NCI-H524 treated with DMSO at 0.1 percent for 48 hours (cell line): ENCODE results near the gene SPATC1L.
"Not testable (repeated sequence)": the region's sequence is repeated elsewhere in the genome, so short reads cannot be mapped to it uniquely, and the experiment has no call there.

Source experiments
- DNase-seq: peaks from one replicate; lab custom pipeline; 2025; lab: John Stamatoyannopoulos, UW

SPATC1L gene

DNA sequence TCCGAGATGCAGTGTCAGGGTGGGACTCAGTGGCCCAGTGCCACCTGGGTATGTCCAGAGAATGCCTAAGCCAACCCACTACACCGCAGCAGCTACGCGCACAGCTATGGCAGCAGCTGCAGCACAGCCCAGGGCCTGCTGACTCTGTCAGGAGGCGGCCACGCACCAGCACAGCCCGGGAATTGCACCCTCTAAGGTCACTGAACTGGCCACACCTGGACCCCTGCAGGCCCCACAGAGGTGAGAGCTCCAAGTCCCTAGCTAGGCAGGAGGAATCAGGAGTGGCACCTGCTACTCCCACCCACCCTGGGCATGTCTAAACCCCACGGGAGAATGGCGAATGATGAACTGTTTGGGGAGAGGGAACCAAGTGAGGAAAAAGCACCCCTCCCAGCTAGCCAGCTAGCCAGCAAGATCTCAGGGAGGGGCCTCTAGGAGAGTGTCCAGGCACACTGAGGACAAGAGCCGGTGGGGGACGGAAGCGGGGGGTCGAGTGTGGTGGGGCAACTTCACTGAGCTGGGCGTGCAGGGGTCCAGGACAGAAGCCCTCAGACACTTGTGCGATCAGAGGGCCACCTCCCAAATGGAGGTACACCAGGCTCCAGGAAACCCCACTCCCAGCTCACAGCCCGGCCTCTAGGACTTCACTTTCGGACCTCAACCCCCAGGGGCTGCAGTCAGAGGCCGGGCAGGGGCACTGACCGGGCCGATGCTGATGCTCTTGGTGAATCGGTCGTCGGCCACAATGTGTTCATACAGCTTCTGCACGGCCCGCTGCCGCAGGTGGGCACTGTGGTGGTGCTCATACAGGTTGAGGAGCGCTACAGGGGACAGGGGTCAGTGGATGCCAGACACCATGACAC lies 30.4 kb upstream of the SPATC1L start:
- no peak for DNase-seq

DNA sequence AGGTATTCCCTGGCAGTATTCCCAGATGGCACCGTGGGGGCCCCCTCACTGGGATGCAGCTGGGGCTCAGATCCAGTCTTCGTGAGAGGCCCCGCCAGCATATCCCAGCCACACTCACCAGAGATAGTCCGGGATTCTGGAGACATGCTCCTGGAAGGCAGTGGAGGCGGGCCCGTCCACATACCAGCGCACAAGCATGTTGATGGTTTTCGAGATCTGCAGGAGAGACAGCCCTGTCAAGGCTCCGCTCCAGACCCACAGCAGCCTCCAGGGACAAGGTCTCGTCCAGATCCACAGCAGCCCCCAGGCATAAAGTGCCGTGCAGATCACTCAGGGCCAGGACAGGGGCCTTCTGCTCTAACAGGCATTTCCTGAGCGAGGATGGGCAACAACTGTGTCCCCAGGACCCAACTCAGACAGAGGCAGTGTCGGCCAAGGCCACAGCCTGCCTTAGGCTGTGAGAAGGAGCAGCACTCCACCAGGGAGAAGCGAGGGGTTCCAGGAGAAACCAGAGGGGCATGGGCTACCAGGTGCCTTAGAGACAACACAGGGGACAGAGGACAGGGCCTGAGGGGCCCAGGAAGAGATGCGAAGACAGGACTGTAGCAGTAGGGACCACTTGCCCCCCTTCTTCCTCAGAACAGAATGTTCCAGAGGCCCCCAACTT lies 29.5 kb upstream of the SPATC1L start:
- no peak for DNase-seq

DNA sequence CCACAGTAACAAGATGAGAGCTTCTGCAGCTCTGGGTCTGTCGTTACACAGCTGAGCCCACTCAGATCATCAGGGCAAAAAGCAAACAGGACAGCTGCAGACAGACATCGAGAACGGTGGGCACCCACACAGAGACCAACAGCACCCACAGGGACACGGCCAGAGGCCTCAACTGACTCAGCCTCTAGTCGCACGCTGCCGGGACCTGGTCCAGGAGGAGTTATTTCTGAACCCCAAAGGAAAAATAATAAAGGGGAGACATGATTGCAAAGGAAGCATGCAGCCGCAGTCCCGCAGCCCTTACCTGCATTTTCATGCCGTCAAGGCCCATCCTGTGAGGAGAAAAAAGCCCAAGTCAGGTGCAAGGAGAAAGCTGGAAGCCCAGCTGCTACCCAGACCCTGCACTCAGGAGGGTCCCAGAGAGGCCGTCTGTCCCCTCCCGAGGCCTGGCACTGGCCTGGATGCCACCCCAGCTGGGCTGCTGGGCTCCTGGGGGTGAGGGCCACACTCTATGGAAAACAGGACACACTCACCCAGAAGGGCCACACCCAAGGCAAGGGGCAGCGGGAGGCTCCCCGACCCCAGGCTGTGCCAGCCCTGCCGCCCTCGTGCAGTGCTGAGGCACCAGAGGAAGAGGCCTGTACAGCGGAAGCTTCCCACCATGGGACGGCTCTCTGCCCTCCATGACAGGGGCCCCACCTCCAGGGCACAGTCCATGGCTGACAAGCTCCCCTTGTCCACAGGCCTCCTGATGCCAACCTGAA lies 28.6 kb upstream of the SPATC1L start:
- no peak for DNase-seq

DNA sequence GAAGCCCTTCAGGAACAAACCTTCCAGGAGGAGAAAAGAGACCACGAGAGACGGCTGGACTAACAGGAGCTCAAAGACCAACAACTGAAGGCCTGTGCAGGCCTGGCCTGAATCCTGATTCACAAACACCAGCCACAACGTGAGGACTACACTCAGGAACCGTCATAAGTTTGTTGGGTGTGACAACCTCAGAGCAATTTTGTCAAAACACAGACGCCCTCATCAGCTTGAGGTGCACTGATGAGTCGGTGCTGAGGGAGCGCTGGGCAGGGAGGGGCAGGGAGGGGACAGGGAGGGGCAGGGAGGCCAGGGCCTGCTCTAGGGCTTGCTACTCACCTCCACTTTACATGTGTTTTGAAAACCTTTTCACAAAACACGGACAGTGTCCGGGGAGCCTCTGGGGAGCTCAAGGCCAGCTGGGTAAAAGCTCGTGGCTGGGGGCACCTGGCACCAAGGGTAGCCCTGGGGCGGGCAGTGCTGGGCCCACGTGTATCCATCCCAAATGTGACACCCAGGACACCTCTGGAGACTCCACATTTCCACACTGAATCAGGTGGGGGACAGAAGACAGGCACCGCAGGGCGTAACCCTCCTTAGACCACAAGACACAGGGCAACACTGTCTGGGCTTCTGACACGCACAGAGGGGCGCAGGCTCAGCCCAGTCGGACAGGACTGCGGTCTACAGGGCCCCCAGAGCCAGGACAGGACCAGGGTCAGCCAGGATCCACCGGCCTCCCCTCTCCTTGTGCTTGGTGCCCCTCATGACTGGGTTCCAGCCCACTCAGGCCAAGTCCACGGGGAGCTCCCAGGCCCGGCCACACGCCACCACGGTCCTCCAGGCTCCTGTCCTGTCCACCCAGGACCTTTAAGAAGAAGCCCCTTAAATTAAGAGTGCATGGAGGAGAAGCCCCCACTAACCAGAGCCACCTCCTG lies 27.8 kb upstream of the SPATC1L start:
- DNase-seq = no peak

DNA sequence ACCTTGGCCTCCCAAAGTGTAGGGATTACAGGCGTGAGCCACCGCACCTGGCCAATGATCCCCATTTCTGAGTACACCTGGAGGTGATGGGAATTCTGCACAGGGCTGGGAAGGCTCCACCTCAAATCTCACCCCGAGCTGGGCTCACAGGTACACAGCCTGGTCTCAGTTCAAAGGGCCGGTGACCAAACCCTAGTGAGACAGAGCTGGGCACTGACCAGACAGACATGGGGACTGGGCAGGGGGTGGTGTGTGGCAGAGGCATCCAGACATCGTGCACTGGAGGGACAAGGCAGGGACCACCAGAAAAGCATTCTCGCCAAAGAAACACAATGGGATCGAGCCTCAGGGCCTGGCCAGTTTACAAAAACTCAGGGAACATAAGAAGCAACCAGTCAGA lies 27.1 kb upstream of the SPATC1L start:
- no peak for DNase-seq

DNA sequence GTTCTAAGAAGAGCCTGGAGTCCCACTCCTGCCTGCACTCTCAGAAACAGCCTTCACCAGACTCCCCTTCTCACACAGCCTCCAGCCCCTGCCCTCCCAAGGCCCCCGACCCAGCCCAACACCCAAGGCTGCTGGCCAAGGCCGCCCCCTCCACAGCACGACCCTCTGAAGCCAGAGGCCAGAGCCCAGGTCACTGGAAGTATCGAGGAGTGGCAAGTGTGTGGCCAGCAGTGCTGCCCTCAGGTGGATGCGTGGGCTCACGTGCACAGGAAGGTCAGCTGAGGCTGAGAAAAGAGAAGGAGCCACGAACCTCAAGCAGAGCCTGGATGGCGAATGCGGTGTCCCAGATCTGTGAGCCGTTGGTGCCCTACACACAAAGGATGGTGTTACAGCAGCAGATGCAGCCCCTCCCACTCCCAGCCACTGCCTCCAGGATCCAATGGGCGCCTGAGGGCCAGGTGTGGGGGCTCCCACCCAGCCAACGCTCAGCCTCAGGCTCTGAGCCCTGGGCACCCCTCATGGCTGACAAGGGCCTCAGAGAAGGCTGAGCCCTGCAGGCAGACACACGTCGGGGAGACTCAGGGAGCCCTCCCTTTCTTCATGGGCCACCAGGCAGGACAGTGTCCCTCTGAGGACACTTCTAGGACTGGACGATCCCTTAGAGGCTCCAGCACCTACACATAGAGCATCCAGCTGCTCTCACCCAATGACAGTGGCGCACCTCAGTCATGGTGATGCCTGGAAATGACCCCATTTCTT lies 26.3 kb upstream of the SPATC1L start:
- no peak for DNase-seq

DNA sequence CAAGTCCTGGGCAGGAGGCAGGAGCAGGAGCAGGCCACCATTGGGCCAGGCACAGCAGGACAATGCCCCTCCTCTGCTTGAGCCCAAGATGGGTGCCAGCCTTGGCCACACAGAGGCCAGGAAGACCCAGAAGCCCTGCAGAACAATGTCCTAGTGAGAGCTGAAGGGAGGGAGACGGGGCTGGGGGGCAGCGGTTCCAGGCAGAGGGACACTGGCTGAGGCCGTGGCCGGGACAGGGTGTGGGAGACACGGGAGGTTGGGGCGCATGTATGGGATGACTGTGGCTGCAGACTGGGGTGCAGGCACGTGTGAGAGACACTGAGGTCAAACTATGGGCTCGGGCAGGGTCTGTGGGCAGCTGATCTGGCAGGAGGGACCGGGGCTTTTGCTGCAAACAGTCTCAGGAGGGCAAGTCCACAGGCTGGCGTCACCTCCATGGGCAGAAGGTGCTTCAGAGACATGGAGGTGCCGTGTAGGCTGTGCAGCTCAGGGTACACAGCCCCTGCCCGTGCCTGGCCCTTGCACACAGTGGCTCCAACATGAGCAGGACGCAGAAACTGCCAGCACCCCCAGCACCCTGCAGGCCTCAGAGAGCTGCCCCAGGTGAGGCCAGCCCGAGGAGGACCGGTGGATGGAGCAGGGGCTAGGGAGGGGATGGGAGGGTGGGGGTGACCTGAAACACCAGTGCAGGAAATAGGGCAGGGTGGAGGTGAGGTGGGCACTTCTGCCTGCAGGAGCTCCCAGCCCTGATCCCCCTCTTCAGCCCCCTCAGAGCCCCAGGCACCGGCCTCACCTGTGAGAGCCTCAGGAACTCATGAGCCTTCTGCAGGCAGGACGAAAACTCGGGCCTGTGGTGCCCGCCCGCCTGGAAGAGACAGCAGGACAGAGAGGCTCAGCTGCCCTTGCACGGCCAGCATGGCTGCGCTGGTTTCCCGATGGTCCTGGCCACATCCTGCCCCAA lies 24.8 kb upstream of the SPATC1L start:
- no peak for DNase-seq

DNA sequence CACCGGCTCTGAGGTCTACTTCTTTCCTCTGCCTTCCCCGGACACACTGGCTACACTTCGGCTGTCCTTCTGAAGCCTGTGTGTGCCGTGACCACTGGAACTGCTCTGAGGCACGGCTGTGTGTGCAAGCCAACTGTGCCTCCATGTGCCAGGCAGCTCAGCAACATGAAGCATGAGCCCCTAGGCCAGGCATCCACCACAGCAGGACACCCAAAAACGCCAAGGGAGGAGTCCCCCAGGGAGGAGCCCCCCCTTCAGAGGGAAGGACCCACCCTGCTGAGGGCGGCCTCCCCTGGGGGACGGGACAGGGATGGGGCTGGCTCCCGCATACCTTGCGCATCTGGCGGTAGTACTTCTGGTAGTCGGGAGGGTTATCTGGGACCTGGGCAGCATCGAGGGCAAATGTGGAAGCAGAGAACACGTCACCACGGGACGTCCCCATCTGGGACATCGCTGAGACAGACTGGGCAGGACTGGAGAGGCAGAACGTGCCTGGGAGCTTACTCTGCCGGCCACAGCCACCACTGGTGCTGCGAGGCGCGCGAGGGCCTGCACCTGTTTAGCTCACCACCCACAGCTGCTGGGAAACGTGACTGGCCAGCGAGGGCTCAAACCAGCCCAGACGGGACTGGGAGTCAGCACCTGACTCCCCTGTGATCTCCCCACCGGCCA lies 23.8 kb upstream of the SPATC1L start:
- no peak for DNase-seq

DNA sequence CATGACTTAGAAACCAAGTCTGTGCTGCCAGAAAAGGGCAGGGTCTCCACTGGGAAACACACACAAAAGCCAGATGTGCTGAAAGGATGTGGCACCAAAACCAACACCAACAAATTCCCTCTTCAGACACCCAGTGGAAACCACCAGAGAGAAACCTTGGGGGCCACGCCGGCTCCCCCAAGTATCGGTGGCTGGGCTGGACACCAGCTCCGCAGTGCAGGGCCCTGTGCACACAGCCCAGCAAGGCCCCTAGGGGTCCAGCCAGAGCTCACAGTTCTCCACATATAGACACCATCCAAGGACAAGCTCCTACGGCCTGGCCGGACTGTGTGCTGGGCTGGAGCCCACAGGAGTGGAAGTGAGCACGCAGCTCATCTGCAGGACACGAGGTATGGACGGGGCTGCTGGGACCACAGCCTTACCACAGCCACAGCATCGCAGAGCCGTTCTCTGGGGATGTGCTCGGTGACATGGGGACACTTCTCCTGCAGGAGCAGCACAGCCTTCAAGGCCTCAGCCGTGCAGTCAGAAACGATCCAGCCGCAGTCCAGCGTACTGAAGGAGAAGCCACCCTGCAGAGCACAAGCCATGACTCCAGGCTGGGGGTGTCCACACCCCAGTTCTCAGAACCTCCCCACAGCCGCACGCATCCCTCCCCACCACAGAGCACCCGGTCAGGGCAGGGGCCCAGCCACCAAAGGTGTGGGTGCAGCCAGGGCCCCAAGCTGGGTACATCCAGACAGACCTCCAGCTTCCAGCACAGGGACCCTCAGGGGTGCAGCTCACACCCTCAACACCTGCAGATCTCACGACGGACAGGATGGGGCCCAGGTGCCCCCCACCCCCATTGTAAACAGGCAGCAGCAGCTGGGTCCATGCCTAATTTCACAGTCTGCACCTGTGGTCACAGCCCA lies 23.0 kb upstream of the SPATC1L start:
- no peak for DNase-seq

DNA sequence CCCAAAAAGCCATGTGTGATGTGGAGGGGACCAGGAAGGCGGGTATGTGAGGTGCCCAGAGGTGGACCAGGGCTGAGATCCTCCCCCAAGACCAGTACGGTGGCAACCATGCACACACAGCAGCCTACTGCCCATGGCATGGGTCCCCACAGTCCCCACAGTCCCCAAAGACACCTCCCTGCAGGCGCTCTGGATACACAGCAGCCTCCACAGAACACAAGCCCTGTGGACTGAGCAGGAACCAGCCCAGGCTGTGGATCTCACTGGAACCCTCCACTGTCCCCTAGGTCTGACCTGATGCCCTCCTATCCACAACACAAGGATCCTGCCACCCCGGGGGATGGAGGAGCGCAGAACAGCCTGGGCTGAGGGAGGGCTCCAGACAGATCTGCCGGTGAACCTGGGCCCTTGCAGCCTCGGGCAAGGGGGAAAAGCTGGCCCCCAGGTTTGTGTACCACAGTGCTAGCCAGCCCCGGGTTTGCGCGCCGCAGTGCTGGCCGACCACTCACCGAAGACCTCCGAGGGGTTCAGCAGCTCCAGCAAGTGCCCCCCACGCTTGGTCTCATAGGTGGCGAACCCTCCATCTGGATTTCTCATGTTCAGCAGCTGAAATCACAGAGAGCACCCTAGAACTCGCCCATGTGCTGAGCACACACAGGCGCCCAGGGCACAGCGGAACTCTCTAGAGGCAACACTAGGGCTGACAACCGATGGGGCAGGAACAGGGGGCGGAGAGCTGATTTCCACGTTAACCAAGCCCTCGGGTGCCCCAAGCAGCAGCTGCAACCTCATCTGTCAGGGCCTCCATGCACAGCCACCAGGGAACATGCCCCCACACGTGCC lies 22.1 kb upstream of the SPATC1L start:
- no peak for DNase-seq

DNA sequence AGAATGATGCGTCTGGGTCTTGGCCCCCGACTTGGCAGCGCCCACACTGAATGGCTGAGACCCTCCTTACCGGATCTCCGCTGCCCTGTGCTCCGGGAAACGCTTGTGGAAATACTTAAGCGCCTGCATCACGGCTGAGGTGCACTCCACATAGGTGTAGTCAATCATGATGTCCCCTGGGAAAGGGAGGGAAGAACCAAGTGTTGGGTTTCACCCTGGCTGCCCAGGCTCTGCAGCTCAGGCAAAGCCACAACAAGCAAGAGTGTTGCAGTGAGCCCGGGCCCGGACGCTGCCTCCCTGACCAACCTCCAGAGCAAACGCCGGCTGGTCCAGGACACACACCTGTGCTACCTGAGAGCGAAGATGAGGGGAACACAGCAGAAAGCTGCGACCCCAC lies 21.5 kb upstream of the SPATC1L start:
- no peak for DNase-seq

DNA sequence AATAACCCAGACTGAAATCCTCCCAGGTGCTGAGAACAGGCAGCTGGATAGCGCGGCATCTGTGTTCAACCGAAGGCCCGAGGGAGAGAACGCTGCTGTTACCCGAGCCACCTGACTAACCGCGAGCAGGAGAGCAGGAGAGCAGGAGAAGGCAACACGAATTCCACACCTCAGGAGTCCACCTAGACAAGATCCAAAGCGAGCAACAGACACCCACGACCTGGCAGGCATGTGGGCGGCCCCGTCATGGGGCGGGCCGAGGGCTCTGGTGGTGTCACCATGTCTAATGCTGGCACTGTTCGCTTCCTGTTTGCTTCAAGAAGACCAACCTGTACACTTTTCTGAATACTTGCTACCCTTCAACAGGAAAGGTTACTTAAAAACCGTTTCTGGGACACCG lies 20.9 kb upstream of the SPATC1L start:
- DNase-seq = no peak

DNA sequence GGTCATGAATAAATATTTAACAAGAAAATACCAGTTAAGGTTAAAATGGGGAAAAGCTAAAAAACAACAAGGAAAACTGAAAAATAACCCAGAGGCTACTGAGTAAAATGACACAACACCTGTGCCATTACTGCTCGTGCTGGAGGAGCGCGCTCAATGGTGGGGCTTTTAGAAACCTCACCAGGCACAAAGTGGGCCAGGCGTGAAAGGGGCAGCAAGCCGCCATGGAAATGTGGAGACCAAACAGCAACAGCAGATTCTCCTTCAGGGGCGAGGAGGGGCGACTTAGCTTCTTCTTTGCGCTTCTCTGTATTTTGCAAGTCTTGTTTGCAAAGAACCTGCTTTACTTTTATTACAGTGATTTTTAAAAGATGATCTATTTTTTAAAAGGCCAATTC lies 18.9 kb upstream of the SPATC1L start:
- DNase-seq = no peak

DNA sequence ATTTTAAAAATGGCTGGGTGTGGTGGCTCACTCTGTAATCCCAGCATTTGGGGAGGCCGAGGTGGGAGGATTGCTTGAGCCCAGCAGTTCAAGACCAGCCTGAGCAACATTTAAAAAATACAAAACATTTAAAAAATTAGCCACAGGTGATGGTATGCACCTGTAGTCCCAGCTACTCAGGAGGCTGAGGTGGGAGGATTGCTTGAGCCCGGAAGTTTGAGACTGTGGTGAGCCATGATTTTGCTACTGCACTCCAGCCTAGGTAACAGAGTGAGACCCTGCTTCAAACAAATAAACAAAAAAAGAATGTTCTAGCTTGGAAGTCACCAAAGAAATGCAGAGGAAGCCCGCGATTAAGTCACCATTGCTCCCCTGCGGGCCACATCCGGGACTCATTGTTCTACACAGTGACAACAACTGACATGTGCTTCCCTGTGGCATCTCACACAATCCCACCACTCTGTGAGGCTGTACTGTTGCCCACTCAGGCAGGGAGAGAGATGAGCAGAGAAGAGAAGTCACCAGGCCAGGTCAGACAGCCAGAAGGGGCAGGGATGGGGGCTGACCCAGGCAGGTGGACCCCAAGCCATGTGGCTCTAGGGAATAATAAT lies 18.4 kb upstream of the SPATC1L start:
- DNase-seq = no peak

DNA sequence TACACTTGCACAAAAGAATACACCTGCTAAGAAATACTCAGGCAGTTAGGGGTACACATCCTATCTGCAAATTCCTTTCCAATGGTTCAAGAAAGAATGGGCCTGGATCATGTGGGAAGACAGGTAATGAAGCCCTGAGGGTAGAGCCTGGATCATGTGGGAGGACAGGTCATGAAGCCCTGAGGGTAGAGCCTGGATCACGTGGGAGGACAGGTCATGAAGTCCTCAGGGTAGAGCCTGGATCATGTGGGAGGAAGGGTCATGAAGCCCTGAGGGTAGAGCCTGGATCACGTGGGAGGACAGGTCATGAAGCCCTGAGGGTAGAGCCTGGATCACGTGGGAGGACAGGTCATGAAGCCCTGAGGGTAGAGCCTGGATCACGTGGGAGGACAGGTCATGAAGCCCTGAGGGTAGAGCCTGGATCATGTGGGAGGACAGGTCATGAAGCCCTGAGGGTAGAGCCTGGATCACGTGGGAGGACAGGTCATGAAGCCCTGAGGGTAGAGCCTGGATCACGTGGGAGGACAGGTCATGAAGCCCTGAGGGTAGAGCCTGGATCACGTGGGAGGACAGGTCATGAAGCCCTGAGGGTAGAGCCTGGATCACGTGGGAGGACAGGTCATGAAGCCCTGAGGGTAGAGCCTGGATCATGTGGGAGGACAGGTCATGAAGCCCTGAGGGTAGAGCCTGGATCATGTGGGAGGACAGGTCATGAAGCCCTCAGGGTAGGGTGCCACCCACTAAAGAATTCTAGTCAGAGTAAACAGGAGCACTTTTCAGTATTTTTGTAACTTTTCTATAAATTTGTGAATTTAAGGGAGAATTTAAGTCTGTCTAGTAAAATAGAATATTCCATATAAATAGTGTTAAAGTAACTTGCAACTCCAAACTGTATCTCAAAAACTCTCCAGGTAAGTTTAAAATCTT lies 16.9 kb upstream of the SPATC1L start:
- not testable (repeated sequence) for DNase-seq
